Hematopoietic multipotent progenitor cell treated with erythropoietin and hydrocortisone succinate and interleukin-3 and kit ligand, for 17 days (in vitro differentiated cells): ENCODE results near the gene CAMTA1.

Source experiments
- DNase-seq: peaks from one replicate; pipeline ENCODE4 v3.0.0-alpha.2; 2015; ENCODE audit warnings: low spot score

CAMTA1 gene

DNA sequence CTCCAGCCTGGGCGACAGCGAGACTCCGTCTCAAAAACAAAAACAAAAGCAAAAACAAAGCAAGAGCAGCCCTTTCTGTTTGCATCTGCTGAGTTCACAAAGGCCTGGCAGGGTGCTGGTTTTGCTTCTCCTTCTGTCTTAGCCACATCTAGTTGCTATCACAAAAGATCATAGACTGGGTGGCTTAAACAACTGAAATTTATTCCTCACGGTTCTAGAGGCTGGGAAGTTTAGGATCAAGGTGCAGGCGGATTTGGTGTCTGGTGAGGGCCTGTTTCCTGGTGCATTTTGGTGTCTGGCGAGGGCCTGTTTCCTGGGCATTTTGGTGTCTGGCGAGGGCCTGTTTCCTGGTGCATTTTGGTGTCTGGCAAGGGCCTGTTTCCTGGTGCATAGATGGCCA lies 471.3 kb downstream of the CAMTA1 start:
- DNase-seq: no peak

- DNase-seq: no peak
Observed at GRCh38 chr1:7257225-7257624, 472.0 kb downstream of the CAMTA1 start.

GRCh38 chr1:7258589-7259135 lies 473.4 kb downstream of the CAMTA1 start:
- no peak for DNase-seq

GRCh38 chr1:7259955-7260354 lies 474.7 kb downstream of the CAMTA1 start:
- no peak for DNase-seq

- no peak for DNase-seq
Observed at GRCh38 chr1:7261490-7261889, 476.2 kb downstream of the CAMTA1 start.

GRCh38 chr1:7262611-7263010 lies 477.4 kb downstream of the CAMTA1 start:
- DNase-seq: no peak

GRCh38 chr1:7263021-7263960 lies 478.0 kb downstream of the CAMTA1 start:
- DNase-seq: no peak

- DNase-seq: no peak
Observed at GRCh38 chr1:7264101-7264500, 478.8 kb downstream of the CAMTA1 start.

GRCh38 chr1:7265771-7266371 lies 480.6 kb downstream of the CAMTA1 start:
- DNase-seq: no peak

- no peak for DNase-seq
Observed at GRCh38 chr1:7266561-7266960, 481.3 kb downstream of the CAMTA1 start.

DNA sequence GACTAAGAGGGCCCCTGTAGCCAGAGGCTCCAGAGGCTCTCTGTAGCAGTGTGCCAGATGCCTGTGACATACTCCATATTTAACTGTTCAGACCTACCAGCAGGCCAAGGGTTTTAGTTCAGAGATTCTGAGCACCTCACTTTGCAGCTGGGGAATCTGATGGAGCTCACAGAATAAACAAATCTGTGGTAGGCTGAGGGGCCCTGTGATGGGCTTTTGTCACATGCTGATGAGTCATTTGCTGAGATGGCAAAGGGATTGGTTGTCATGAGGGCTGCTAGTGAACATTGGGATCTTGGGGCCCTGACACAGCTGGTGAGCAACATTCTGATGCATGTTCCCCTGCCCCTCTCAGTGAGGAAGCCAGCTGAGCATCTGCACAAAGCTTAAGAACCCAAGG lies 482.2 kb downstream of the CAMTA1 start:
- no peak for DNase-seq

GRCh38 chr1:7268983-7269382 lies 483.7 kb downstream of the CAMTA1 start:
- DNase-seq: no peak

GRCh38 chr1:7269525-7269924 lies 484.3 kb downstream of the CAMTA1 start:
- no peak for DNase-seq

DNA sequence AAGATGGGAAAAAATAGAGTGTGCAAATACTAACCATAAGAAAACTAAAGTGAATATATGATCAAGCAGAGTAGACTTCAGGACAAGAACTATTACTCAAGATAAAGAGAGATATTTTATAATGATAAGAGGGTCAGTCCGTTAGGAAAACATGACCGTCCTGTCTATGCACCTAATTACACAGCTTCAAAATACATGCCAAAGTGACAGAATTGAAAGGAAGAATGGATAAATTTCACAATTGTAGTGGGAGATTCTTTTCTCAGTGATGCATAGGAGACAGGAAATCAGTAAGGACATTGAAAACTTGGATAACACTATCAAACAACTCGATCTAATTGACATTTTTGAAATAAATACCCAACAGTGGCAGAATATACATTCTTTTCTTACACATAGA lies 489.0 kb downstream of the CAMTA1 start:
- no peak for DNase-seq

DNA sequence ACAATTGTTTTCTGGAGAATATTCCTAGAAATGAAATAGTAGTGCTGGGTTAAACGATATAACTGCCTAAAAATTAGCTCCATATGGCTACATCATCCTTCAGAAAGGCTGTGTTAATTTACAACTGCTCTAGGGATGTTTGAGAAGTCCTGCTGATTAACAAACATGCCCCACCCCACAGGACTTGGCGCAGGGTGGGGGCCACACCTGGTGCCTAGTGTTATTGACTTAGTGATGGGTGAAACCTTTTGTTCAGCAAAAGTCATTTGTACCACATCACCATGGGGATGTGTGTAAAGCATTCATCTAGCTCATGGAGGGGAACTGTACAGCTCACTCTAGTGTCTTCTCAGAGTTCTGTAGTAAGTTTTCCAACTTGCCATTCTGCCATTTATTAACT lies 492.8 kb downstream of the CAMTA1 start:
- DNase-seq: no peak

DNA sequence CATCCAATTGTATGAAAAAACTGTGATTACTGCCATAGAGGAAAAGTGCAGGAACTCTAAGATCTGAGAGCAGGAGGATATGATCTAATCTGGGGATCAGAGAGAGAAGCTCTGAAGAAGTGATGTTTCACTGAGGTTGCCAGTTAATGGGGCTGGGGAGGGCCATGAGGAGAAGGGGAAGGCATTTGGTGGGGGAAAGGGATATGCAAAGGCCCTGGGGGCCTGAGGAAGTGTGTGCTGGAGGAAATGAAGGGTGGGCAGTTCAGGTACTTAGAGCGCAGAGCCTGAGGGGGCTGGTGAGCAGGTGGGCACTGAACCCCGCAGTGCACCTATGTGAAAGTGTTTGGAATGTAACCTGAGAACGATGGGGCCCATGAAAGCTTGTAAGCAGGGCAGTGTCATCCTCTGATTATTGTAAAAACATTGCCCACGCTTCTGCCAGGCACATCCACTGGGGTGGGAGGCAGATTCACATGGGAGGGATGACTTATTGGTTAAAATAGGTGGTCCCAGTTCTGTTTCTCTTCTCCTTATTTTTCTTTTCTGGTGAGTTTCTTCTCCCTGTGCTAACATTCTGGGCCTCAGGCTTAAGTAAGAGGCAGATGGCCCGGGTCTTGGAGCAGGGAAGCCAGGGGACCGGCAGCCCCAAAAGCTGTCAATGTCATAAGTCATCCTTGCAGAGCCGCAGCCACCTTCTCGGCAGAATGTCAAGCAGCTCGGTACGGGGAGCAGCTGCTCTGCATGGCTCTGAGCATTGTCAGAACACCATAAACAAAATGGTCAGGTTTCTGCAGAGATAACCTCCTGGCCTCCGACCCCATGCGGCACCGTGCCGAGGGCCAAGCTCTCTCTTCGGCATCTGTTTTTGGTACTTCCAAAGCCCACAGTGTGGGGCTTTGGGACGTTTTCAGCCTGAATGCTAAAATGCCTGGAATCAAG lies 493.8 kb downstream of the CAMTA1 start:
- no peak for DNase-seq

GRCh38 chr1:7279769-7280168 lies 494.5 kb downstream of the CAMTA1 start:
- no peak for DNase-seq

GRCh38 chr1:7280347-7280960 lies 495.2 kb downstream of the CAMTA1 start:
- DNase-seq: no peak

- no peak for DNase-seq
Observed at GRCh38 chr1:7281821-7282220, 496.6 kb downstream of the CAMTA1 start.

DNA sequence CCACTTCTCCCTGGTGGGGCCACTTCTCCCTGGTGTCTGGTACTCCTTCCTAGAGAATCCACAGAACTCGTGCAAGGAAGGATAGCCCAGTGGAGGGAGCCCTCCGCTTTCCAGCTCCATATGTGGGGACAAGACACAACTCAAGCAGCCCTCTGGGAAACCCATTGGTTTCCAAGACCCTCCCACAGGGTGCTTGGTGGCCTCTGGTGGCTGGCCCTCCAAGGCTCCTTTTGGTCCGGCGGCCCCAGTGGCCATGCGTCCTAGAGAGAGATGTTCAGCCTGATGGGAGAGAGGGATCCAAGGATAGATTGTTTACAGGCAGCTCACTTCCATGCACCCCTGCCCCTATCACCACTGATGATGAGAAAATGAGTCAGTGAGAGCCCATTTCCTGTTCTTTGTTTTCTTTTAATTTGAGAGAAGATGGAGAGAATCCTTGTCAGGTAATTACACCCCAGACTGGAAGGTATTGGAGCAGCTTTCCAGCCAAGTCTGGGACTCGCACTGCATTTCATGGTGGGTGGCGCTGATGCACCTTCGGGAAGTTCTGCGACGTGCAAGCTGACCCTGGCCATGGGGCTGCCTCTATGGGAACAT lies 499.7 kb downstream of the CAMTA1 start:
- no peak for DNase-seq

DNA sequence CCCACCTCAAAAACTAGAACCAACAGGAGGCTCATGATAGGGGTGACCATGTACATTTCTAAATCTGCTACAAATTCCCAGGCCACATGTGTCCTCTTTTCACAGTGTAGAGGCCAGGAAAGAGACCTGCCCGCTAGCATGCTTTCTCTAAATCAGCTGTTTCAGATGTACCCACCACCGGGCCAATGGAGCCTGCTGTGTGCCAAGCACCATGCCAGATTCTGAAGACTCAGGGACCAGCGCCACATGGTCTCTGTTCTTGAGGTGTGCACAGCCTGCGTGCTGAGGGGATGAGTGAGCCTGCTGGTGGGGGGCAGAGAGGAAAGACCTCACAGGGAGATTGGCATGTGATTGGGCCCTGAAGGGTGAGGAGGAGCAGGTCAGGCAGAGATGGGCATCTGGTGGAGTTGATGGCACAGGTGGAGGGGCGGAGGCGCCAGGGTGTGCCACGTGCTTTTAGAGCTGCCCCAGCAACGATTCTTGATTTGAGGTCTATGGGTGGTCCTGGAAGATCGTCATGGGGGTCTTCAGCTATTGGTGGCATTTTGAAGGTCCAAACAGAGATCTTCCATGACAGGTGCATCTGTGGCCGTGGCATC lies 500.7 kb downstream of the CAMTA1 start:
- no peak for DNase-seq
